Measurements from ENCODE around the gene TMEM263.

TMEM263 gene

DNA sequence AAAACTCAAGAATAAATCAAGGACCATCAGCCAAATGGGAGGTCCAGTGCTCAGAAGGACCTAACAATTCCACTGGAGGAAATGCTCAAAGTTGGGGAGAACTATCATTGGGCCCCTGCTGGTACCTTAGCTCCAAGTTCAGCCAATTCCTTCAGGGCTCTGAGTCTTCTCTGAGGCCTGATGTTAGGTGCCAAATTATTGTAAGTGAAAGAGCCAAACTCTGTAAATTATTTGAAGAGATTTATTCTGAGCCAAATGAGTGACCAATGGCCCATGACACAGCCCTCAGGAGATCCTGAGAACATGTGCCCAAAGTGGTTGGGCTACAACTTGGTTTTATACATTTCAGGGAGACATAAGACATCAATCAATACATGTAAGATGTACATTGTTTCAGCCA lies 8.2 kb upstream of the TMEM263 start:
- DNase-seq (ENCODE audit: low spot score) = no peak

DNA sequence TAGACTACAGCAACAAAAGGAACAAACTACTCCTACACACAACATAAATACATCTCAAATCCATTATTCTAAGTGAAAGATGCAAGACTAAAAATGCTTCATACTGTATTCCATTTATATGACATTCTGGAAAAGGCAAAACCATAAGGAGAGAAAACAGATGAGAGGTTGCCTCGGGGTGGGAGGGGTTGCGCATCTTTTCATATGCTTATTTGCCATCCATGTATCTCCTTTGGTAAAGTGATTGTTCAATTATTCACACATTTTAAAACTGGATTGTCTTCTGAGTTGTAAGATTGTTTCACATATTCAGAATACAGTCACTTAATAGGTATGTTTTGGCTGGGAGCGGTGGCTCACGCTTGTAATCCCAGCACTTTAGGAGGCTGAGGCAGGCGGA lies 5.1 kb upstream of the TMEM263 start:
- no peak for DNase-seq (ENCODE audit: low spot score)

DNA sequence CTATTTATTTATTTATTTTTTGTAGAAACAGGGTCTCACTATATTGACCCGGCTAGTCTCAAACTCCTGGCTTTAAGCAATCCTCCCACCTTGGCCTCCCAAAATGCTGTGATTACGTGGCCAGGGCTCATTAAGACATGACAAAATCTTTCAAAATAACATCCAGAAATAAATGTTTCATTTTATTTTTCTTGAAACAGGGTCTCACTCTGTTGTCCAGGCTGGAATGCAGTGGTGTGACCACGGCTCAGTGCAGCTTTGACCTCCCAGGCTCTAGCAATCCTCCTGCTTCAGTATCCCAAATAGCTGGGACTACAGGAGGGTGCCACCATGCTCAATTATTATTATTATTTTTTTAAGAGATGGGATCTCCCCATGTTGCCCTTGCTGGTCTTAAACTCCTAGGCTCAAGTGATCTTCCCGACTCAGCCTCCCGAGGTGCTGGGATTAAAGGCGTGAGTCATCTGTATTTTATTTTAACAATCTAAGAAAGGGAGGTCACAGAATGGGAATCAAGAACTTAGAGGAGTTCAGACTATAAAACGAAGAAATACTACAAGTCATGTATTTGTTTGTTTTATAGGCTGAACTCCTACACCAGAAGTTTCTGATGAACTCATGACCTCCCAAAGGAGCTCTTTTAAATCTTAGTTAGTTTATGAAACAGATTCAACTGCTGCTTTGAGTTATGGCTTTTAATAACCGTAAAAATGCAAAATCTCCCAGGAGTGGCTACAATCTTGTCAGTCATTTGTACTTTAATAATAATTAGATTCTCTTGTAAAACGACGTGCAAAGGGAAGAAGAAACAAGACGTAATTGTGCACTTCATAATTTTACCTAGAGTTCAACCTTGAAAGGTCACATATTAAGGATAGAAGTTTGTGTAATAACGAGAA lies 2.1 kb upstream of the TMEM263 start:
- no peak for DNase-seq (ENCODE audit: low spot score)

DNA sequence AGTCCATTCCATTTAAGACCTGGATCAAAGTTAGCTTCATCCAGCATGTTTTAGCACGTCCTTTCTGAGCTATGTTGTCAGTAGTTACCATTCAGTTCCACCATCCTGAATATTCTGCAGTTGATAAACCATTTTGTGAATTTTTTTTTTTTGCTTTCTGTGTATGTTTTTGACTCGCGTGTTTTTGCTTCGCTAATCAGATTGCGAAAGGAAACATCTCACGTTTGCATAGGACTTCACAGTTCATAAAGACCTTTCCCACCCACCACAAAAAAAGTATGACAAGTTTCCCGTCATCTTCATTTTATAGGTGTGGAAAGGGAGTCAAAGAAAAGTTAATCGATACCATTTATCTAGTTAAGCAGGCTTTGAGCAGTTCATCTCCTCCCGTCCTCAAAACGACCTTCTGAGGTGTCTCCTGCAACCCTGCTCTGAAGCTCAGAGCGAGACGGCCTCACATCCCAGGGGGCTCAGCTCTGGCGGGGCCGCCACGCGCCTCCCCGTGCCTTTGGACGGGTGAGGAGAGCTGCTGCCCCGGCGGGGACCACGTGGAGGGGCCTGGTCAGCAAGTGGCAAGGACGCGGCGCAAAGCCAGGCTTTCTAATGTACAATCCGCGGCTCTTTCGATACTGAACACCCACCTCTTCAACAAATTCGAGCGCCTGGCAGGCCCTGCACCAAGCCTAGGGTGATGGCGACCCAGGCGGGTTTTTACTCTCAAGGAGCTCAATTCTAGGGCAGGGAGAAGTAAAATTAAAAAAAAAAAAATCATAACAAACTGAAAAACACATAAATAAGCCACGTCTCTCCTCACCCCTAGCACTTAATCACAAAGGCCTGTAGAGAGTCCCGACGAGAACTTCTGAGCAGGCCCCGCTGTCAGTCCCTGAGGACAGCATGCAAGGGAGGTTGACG lies 988 bp upstream of the TMEM263 start:
- peak; percentile 64 for DNase-seq (ENCODE audit: low spot score)

DNA sequence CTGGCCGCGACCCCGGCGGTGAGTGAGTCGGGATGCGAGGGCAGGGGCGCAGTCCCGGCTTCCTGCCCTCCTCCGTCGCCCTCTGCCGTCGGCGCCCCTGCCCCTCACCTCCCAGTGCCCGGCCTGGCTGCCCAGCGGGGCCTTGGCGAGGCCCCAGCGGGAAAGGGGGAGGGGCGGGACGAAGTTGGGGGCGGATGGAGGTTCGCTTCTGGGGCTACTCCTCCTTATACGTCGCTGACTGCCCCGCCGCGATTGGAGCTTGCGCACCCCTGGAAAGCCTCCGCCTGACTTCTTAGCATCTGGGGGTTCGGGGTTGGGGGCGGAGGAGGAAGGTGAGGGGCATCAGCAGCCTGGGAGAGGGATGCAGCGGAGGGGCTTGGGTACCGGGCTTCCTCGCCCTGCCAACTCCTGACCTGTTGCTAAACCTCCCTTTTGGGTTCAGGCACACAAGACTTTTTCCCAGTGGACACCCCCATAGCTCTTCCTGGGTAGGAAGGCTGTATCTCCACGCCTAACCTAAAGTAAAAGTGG lies 406 bp downstream of the TMEM263 start:
- no peak for DNase-seq (ENCODE audit: low spot score)

DNA sequence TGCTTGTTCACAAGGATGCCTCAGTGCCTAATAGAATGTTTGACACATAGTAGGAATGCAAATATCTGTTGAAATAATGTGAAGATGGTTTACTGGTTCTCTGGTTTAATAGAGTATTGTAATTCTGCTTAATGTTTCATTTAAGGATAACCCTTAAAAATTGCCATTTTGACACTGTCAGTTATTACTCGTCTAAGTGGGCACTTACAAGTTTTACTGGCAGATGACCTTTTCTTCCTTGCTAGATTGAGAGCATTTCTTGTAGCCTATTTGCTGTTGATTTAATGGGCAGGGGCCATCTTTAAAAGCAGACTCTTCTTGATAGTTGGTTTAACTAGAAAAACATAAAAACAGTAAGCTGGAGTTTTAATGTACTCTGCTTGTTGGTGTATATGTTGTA lies 1.9 kb downstream of the TMEM263 start:
- DNase-seq (ENCODE audit: low spot score) = no peak

DNA sequence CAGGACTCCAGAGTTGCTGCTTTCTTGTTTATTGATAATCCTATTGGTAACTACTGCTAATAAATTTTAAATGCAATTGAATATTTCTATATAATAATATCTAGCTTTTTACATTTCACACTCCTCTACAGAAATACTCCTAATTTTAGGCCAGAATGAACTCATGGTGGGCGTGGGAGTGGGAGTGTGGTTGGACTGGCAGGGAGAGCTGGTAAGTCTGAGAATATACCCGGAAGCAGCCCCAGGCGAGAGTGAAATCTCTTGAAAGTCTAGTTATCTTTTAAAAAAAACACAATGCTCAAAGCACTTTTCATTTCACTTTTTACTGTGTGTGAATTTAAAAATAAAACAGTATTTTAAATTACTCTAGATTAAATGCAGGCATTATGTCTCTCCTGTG lies 4.7 kb downstream of the TMEM263 start:
- DNase-seq (ENCODE audit: low spot score) = no peak

DNA sequence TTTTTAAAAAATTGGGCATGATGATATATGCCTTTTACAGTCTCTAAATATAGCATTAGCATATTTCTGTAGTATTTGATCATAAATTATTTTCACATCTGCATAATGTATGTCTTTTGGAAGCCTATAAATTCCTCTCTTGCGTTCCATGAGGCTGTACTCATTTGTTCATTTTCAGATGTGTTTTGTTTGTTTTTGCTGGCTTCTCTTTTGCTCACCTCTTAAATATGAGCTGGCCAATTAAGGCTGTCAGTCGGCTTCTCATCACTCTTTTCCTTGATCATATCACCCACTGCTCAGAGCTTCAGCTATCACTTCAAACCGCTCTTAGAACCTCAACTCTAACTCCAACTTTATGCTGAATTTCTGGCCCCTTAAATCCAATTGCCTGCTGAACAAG lies 6.6 kb downstream of the TMEM263 start:
- no peak for DNase-seq (ENCODE audit: low spot score)

DNA sequence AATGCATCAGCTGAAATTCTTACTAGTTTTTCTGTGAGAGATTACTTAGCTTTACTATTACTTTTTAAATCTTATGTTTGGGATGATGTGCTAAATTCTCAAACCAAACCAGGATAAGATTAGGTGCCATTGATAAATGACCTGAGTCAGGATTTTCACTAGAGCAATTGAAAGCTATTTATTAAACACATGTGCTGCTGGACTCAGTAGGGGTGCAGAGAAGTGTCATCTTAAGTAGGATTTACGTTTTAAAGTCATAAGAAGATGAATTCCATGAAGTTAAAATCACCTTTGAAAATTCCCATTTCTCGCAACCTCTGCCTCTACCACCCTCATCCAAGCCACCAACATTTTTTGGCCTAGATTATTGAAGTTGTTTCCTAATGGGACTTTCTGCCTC lies 8.8 kb downstream of the TMEM263 start:
- no peak for DNase-seq (ENCODE audit: low spot score)

DNA sequence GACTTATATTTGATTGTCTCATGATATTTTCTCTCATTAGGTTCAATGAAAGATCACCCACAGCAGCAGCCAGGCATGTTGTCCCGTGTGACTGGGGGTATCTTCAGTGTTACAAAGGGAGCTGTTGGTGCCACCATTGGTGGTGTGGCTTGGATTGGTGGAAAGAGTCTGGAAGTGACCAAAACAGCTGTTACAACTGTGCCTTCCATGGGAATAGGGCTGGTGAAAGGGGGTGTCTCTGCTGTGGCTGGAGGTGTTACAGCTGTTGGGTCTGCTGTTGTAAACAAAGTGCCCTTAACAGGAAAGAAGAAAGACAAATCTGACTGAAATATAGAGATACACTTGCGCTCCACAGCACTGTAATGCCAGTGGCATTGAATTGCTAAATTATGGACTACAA lies 15.4 kb downstream of the TMEM263 start:
- no peak for DNase-seq (ENCODE audit: low spot score)

DNA sequence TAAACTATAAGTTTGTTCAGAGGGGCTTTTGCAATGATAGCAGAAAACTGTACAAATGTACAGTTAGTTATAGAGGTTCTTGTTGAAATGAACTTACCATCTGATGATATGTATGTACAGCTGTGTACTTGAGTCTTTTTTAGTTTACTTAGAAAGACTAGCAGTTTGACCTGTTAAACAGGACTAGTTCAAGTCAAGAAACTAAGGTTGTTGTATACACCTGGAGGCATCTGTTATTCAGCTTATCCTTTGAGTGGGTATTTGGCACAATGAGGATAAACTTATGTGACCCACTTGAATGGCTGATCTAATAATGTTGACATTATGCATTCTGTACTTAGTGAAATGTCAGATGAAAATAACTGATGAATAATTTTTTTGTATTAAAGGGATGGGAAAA lies 17.8 kb downstream of the TMEM263 start:
- DNase-seq (ENCODE audit: low spot score) = no peak

DNA sequence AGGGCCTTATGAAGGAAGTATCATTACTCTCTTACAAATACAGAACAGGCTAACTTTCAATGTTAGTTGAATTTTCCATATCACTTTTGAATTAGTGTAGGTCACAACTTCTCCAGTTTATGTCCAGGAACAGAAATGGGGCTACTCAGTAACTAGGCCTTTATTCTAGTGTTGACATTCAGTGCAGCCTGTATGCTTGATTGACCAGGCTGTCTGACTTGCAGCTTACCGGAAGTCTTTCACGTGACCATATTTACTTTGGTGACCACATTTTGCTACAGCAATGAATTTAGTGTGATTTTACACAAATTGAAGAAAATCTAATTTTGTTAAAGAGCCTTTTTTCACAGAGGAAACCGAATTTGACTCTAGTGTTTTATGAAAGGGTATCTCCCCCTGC lies 18.8 kb downstream of the TMEM263 start:
- no peak for DNase-seq (ENCODE audit: low spot score)

DNA sequence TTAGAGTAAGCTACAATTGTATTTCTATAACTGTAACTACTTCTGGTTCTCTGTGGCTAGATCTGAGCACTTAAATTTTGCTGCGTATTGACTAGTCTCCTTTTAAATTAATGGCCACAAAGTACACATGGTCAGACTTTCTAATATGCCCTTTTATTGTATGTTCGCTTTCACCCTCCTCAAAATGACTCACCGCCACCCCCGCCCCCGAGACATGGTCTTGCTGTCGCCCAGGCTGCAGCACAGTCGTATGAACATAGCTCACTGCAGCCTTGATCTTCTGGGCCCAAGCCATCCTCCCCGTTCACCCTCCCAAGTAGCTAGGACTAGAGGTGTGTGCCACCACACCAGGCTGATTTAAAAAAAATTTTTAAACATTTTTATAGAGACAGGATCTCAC lies 19.4 kb downstream of the TMEM263 start:
- DNase-seq (ENCODE audit: low spot score) = no peak

DNA sequence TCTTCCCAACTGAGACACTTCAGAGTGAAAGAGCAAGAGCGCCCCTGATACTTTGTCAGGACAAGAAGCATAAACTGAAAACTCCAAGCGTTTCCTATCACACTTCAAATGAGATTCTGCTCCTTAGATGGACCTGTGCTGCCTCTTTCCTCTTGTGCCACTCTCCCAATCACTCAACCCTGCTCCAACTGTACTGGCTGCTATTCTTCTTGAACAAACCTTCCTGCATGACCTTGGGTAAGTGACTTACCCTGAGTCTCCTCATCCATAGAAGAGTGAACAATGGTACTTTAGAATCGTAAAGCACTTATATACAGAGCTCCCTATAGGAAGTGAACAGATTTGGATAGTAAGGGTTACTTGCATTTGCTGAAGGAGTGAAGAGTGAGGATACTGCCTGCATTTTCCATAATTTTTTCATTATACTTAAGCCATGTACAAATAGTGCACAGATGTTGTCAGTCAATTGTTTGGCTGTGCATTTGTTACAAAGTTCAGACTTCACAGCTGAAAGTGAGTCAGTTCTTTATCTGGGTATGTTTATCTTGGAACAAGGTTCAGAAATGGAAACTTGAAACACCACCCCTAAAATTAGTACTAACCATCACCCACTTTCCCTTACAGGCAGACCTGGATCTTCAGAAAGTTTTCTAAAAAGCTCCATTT lies 20.4 kb downstream of the TMEM263 start:
- no peak for DNase-seq (ENCODE audit: low spot score)

DNA sequence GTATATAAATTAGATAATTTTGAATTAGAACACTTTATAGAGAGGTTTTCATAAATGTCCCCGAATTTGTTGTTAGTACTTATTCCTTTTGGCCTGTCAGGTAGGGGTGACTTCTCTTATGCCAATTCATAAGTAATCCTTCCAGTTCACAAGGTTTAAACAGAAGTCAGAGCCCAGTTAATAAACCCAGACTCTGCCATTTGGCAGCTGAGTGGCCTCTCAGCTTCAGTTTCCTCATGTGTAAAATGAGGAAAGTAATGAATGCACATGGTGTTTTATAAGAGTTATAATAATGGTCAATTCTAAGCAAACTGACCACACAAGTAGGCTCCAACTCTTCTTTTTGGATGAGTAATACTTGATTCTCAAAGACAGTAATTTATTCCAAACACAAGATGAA lies 21.0 kb downstream of the TMEM263 start:
- no peak for DNase-seq (ENCODE audit: low spot score)

DNA sequence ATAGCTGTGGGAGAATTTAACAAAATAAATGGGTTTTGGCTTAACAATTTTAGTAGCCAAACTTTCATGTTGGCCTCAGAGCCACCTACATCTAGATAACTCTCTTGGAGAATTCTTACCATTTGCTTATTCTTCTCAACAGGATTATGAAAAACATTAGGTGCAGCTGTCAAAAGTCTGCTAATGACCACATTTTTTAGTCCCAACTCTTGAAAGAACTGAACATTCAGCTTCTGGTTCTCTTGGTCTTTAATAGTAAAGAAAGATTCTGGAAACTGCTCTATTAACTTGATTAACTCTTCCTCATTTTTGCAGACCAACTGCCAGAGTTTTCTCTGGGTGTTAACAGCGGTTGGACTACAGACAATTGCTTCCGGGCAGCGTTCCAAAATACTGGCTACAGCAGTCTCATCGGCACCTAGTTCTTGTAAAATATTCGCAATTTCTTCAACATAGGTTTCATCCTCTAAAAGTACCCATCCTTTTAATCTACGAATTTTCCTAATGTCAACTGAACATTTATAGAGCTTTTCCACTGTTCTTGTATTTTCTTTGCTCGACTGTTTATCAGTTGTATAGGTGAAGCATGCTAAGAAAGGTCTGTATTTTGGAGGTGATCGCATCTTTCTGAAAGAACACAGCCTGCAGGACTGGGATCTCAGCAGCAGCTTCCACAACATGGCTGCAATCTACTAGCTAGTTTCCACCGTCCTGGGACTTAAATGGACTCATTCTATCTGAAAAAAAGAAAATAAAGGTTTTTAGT lies 22.5 kb downstream of the TMEM263 start:
- no peak for DNase-seq (ENCODE audit: low spot score)

DNA sequence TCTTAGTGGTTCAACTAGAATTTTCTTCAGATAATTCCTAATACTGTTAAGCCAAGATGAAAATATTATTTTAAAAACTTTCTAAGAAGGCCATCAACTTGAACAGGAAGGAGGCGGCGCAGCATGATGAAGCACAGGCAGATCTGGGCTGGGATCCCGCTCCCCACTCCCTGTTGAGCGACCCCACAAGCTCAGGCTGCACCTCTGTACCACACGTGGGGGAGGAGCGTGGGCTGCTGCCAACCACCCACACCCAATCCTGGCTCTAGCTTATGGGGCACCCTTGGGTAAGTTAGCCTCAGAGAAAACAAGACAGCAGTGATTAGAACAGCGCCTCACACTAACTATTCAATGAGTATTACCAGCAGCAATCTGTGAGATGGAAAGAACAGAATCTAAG lies 25.2 kb downstream of the TMEM263 start:
- DNase-seq (ENCODE audit: low spot score) = no peak

DNA sequence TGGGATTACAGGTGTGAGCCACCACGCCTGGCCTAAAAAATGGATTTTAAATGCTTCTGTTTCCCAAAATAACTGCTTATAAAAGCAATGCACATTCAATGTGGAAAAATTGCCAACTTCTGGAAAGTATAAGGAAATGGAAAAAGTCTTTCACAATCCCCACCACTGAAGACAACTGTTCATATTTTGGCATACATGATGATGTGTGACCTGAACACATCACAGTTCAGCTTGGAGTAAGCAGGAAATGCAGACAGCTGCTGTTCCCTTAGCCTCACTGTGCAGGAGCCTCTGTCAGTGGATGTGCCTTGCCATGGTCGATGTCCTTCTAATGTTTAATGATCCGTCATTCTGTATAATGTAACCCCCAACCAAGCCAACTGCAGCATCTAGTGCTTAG lies 26.1 kb downstream of the TMEM263 start:
- DNase-seq (ENCODE audit: low spot score) = no peak

DNA sequence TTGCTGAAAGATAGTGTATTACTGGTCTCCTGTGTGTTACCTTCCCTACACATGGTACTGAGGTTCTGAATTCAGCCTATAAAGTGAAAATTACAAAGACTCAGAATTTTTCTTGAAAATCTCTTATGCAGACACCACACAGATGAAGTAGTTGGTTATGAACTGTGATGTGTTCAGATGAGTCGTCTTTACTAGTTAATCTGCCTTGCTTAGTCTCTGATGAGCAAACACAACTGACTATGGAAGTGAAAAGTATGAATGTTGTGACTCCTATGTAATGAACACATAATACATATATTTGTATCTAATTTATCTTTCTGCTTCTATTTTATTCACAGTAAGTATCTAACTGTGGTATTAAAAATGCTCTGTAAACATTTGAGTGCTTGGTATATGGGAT lies 26.5 kb downstream of the TMEM263 start:
- no peak for DNase-seq (ENCODE audit: low spot score)

DNA sequence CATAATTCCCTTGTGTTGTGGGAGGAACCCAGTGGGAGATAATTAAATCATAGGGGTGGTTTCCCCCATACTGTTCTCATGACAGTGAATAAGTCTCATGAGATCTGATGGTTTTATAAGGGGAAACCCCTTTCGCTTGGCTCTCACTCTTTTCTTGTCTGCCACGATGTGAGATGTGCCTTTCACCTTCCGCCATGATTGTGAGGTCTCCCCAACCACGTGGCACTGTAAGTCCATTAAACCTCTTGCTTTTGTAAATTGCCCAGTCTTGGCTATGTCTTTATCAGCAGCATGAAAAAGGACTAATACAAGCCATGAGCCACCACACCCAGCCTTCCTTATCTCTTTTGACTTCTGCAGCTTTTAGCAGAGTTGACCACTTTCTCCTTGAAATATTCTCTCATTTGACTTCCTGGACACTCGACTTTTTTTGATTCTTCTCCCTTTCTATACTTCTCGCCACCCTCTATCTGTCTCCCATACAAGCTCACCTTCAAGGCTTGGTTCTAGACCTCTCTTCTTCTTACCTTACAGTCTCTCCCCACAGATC lies 29.0 kb downstream of the TMEM263 start:
- no peak for DNase-seq (ENCODE audit: low spot score)

DNA sequence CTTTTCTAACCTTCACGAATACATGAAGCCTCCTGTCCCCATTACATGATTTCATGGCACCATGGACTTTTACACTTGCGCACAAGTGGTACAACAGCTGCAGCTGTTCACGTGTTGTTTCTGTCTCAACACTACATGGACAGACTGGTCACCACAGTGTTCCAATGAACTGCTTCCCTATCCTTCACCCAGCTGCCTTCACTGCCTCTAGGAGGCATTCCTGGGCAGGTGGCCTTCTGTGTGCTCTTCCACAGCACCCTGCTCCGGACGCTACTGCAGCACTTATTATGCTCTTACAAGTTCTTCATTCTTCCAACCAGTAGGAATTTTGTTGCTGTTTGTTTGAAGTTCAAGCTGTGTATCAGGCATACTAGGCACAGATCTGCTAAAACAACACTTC lies 29.8 kb downstream of the TMEM263 start:
- DNase-seq (ENCODE audit: low spot score) = no peak

All from ecto neural progenitor cell (in vitro differentiated cells).